ENCODE measurements around the gene TRABD. TPM values are rescaled to one million over a fixed set of nuclear protein-coding genes. Genes with fewer than 3 reads are reported as not detected.

Gene TRABD
- total RNA-seq, 1 donor from 2014 or later = 33.1 TPM

DNA sequence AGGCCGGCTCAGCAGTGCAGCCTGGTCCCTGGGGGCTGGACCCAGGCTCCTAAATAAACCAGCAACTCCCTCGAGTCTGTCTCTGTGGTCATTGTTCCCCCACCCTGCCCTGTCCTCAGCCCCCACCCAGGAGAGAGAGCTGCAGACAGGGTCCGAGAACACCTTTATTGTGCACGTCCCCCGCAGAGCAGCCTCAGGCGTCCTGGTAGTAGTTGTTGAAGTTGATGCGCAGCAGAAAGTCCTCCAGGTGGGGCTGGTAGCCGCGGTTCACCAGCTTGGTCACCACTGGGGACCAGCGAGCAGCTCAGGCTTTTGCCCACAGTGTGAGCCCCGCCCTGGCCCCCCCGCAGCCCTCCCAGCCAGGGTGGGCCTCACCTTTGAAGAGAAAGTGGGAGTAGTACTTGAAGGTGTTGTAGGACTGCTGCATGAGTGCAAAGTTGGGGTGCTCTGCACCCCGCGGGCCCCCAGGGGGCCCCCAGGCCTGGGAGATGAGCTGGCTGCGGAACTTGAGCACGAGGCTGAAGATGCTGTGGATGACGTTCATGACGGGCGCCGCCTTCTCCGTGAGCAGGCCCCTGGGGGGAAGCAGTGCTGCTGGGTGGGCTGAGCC is 31.9 kb downstream of the TRABD start:
- no peak for DNase-seq (ENCODE audit: low spot score)
- Mint-ChIP-seq H3K27ac (ENCODE audit: unreplicated experiment) (no peak overlapping the region), H3K4me3 (ENCODE audit: unreplicated experiment) (no peak overlapping the region), H3K36me3 (ENCODE audit: low read depth, unreplicated experiment) (peaks cover 25% of the 10 kb centered on the region), H3K9me3 (ENCODE audit: unreplicated experiment) (no peaks in the 10 kb centered on the region), H3K27me3 (ENCODE audit: unreplicated experiment) (peaks cover 10% of the 10 kb centered on the region), H3K4me1 (ENCODE audit: unreplicated experiment) (no peaks in the 10 kb centered on the region)
- TF ChIP-seq CTCF (IDR thresholded peaks at IDR 0.05; ENCODE audit: unreplicated experiment) = no peak

DNA sequence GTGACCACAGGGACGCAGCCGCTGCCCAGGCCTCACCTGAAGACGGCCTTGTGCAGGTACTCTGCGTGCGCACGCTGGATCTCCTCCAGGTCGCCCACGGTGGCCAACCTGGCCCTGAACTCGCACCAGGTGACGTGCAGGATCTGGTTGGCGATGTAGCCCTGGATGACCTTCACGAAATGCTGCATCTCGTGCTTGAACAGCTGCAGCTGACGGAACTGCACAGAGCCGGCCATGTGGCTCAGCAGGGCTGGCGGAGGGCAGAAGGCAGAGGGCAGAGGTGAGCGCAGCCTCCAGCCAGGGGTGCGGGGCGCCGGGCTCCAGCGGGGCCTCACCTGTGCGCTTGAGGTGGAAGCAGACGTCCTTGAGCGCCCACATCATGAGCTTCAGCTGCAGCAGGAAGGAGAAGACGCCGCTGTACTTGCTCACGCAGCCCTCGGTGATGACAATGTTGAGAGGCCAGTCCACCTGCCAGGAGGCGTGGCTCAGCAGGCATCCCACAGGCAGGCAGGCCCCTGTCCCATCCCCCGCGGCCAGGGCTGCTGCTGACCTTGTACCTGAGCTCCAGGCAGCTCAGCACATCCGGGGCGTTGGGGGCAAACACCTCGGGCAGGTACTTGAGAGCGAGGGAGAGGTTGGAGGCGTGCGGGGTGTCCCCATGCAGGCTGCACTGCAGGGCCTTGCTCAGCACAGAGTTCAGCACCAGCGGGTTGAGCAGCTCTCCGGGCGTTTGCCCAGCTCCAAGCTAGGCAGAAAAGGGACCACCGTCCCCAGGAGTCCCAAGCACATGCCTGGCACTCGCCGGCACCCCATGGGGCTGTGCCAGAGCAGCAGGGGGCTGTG is 32.7 kb downstream of the TRABD start:
- Mint-ChIP-seq H3K4me3 (ENCODE audit: unreplicated experiment) (no peak overlapping the region), H3K4me1 (ENCODE audit: unreplicated experiment) (no peaks in the 10 kb centered on the region), H3K36me3 (ENCODE audit: low read depth, unreplicated experiment) (peaks cover 26% of the 10 kb centered on the region), H3K27ac (ENCODE audit: unreplicated experiment) (no peak overlapping the region), H3K27me3 (ENCODE audit: unreplicated experiment) (peaks cover 10% of the 10 kb centered on the region), H3K9me3 (ENCODE audit: unreplicated experiment) (no peaks in the 10 kb centered on the region)
- no peak for TF ChIP-seq CTCF (IDR thresholded peaks at IDR 0.05; ENCODE audit: unreplicated experiment)
- DNase-seq (ENCODE audit: low spot score) = no peak

DNA sequence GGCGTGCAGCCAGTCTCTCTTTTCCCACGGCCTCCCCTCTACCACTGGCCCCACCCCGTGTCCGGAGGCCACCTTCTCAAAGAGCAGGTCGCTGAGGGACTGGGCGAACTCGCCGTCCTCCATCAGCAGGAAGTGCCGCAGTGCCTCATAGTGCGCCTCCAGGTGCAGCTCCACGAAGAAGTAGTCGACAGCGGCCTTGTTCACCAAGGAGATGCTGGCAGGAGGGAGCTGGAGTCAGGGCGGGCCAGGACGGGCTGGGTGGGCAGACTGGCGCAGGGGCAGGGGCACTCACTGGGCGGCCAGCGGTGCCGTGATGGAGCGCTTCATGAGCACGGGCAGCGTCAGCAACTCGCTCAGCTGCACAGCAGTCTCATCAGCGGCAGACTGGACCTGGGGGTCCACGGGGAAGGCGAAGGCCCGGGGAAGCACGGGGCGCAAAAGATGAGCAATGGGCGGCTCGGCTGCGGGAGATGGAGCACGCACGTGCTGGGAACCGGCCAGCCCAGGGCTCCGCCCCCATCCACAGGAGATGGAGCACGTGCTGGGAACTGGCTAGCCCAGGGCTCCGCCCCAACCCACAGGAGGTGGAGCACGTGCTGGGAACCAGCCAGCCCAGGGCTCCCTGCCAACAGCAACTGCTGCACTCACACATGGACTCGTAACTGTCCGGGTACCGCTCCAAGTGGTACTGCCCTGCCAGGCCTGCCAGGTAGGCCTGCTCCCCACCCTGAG is 33.4 kb downstream of the TRABD start:
- Mint-ChIP-seq H3K9me3 (ENCODE audit: unreplicated experiment) (no peaks in the 10 kb centered on the region), H3K27ac (ENCODE audit: unreplicated experiment) (no peak overlapping the region), H3K4me1 (ENCODE audit: unreplicated experiment) (no peaks in the 10 kb centered on the region), H3K36me3 (ENCODE audit: low read depth, unreplicated experiment) (peaks cover 26% of the 10 kb centered on the region), H3K4me3 (ENCODE audit: unreplicated experiment) (no peak overlapping the region), H3K27me3 (ENCODE audit: unreplicated experiment) (peaks cover 12% of the 10 kb centered on the region)
- no peak for DNase-seq (ENCODE audit: low spot score)
- TF ChIP-seq CTCF (IDR thresholded peaks at IDR 0.05; ENCODE audit: unreplicated experiment) = no peak

DNA sequence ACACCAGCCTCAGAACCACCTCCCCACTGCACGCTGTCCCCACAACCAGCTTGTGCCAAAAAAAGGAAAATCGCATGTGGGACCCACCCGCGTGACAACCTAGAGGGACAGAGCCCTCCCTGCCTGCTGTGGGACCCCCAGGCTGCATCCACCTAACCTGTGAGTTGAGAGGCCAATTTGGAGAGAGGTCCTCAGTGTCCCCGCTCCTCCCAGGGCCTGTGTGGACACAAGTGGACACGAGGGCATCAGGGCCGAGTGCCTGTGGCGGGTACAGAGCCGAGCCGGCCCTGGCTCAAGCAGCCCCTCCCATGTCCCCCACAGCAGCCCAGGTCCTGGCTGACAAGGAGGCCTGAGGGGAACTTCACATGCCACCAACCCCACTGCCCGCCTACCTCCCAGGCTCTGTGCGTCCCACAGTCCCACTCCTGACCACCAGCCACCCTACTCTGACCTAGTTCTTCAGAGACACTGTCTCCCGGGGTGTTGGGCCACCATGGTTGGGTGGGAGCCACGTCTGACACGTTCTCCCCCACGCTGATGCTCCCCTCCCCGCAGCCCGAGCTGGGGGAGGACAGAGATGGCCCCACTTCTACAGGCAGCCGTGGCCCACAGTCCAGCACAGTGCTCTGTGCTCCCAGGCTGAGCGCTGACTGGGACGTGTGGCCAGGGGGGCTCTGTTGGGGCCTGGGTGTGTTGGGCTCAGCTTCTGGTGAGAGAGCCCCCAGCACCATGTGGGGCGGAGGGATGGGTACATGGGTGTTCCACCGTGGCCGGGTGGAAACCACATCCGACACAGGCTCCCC is 34.3 kb downstream of the TRABD start:
- Mint-ChIP-seq H3K4me3 (ENCODE audit: unreplicated experiment) (no peak overlapping the region), H3K27ac (ENCODE audit: unreplicated experiment) (no peak overlapping the region), H3K9me3 (ENCODE audit: unreplicated experiment) (no peaks in the 10 kb centered on the region), H3K27me3 (ENCODE audit: unreplicated experiment) (peaks cover 12% of the 10 kb centered on the region), H3K4me1 (ENCODE audit: unreplicated experiment) (no peaks in the 10 kb centered on the region), H3K36me3 (ENCODE audit: low read depth, unreplicated experiment) (peaks cover 23% of the 10 kb centered on the region)
- no peak for DNase-seq (ENCODE audit: low spot score)
- TF ChIP-seq CTCF (IDR thresholded peaks at IDR 0.05; ENCODE audit: unreplicated experiment) = no peak

Measured in endothelial cell (in vitro differentiated cells).